Skeletal muscle cell (primary cell): Measurements from ENCODE around the gene TMEM175.
"Not testable (repeated sequence)": the region's sequence is repeated elsewhere in the genome, so short reads cannot be mapped to it uniquely, and the experiment has no call there.

Experiments used
- DNase-seq: peaks from one replicate; pipeline ENCODE4 v3.0.0-alpha.2; 2010; ENCODE audit warnings: low read depth
- H3K4me3 ChIP-seq: 2 replicates; pipeline ENCODE4 v1.5.1; 2011; ENCODE audit warnings: low read depth, mild to moderate bottlenecking, control low read depth, low read length, moderate library complexity

TMEM175 gene

GRCh38 chr4:931194-931959, 883 bp upstream of the TMEM175 start:
- DNase-seq, result peak; percentile 6
- peak overlapping the region; percentile 72 for H3K4me3 ChIP-seq

- peak overlapping the region; percentile 72 for H3K4me3 ChIP-seq
- no peak for DNase-seq
These were observed 432 bp downstream of the TMEM175 start for GRCh38 chr4:932713-933070.

GRCh38 chr4:939508-939907, 7.2 kb downstream of the TMEM175 start:
- not testable (repeated sequence) for DNase-seq

GRCh38 chr4:945274-946102, 13.2 kb downstream of the TMEM175 start:
- DNase-seq, result no peak
- no peak overlapping the region for H3K4me3 ChIP-seq

More at GRCh38 chr4:939508-939907, 7.2 kb downstream of the TMEM175 start:
- H3K4me3 ChIP-seq, result not testable (repeated sequence)

GRCh38 chr4:946103-946450, 13.8 kb downstream of the TMEM175 start:
- no peak for DNase-seq
- no peak overlapping the region for H3K4me3 ChIP-seq

- H3K4me3 ChIP-seq, result no peak overlapping the region
These were observed 14.5 kb downstream of the TMEM175 start for GRCh38 chr4:946517-947471.

GRCh38 chr4:947491-947971, 15.3 kb downstream of the TMEM175 start:
- H3K4me3 ChIP-seq, result no peak overlapping the region
- DNase-seq, result no peak

More at GRCh38 chr4:946517-947471, 14.5 kb downstream of the TMEM175 start:
- no peak for DNase-seq

GRCh38 chr4:948101-948935, 16.1 kb downstream of the TMEM175 start:
- no peak for DNase-seq
- H3K4me3 ChIP-seq, result no peak overlapping the region

- DNase-seq, result no peak
These were observed 16.7 kb downstream of the TMEM175 start for GRCh38 chr4:948936-949300.

GRCh38 chr4:949656-950055, 17.4 kb downstream of the TMEM175 start:
- DNase-seq, result no peak
- no peak overlapping the region for H3K4me3 ChIP-seq

More at GRCh38 chr4:948936-949300, 16.7 kb downstream of the TMEM175 start:
- no peak overlapping the region for H3K4me3 ChIP-seq

- no peak overlapping the region for H3K4me3 ChIP-seq
- no peak for DNase-seq
These were observed 18.1 kb downstream of the TMEM175 start for GRCh38 chr4:950136-951020.

GRCh38 chr4:951186-951585, 18.9 kb downstream of the TMEM175 start:
- no peak for DNase-seq
- H3K4me3 ChIP-seq, result no peak overlapping the region

- no peak for DNase-seq
- no peak overlapping the region for H3K4me3 ChIP-seq
These were observed 19.6 kb downstream of the TMEM175 start for GRCh38 chr4:951594-952468.

- DNase-seq, result no peak
- no peak overlapping the region for H3K4me3 ChIP-seq
These were observed 20.8 kb downstream of the TMEM175 start for GRCh38 chr4:952881-953573.

GRCh38 chr4:953574-953915, 21.3 kb downstream of the TMEM175 start:
- DNase-seq, result no peak
- no peak overlapping the region for H3K4me3 ChIP-seq

GRCh38 chr4:954211-955020, 22.2 kb downstream of the TMEM175 start:
- DNase-seq, result no peak
- no peak overlapping the region for H3K4me3 ChIP-seq
